Skeletal muscle satellite cell (primary cell): Measurements from ENCODE around the gene TLCD1.

Experiments
- H3K27me3 ChIP-seq: 2 replicates; pipeline ENCODE4 v1.7.0; 2013; ENCODE audit warnings: low read length; ENCODE audit not compliant: control insufficient read depth, insufficient read depth
- H3K36me3 ChIP-seq: 2 replicates; pipeline ENCODE4 v1.7.0; 2013; ENCODE audit warnings: mild to moderate bottlenecking, control low read depth, low read length; ENCODE audit not compliant: insufficient read depth
- H3K4me1 ChIP-seq: 2 replicates; pipeline ENCODE4 v1.7.0; 2013; ENCODE audit warnings: low read length; ENCODE audit not compliant: control insufficient read depth, insufficient read depth
- H3K4me2 ChIP-seq: 2 replicates; pipeline ENCODE4 v1.7.0; 2013; ENCODE audit warnings: mild to moderate bottlenecking, low read length
- H3K4me3 ChIP-seq: 2 replicates; pipeline ENCODE4 v1.7.0; 2013; ENCODE audit warnings: low read length
- H3K9ac ChIP-seq: 2 replicates; pipeline ENCODE4 v1.7.0; 2013; ENCODE audit warnings: mild to moderate bottlenecking, low read depth, low read length, moderate library complexity
- H3K9me3 ChIP-seq: replicated peaks from 2 replicates; pipeline ENCODE4 v1.7.0; 2013; ENCODE audit warnings: mild to moderate bottlenecking, control low read depth, low read length

The TLCD1 gene

DNA sequence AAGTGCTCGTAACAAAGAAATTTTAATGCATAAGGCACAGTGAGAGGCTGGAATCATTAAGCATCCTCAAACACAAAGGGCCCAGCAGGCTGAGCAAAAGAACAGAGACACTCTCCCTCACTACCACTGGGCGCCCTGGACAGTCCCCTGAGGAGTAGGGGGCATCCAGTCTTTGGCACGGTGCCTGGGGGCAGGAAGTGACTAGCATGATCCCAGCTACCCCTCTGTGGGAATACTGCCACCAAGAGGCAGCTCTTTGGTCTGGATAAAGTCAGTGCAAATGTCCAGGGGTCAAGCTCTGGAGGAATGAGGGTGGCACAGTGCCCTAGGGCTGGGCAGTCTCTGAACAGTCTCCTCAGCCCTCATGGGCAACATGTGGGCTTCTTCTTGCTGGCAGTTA, 11.8 kb downstream of the TLCD1 start:
- Histone ChIP-seq H3K9ac (no peak overlapping the region), H3K4me1 (peaks cover 42% of the 10 kb centered on the region), H3K4me3 (no peak overlapping the region), H3K36me3 (peaks cover 36% of the 10 kb centered on the region), H3K27me3 (no peaks in the 10 kb centered on the region), H3K4me2 (no peak overlapping the region), H3K9me3 (no peaks in the 10 kb centered on the region)

DNA sequence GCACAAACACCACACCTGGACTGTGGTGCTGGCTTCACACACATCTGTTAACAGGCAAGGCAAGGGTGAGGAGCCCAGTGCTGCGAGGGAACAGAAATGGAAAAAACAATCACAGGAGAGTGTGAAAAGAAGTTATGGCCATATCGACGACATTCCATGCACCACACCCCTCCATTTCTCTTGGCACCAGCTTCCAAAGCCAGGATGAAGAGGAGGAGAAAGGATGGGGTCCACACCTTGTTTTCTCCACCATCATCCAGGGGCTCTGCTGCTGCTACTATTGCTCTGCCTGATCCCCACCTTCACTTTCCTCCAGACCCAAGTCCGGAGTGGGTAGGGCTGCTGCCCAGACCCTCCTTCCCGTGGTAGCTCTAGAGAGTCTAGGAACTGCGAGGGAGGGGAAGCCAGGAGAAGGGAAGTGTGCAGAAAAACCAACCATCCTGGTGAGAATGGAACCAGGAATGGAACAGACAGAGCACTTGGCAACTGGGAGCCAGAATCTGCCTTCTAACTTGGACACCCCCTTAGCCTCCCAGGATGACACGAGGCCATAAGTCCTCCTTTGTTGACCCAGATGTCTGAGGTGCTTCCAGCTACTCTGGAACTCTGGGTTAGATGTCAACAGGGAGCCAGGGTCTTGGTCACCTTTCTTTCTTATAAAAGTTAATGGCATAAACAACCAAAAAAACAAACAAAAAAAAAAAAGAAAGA, 13.2 kb downstream of the TLCD1 start:
- no peak overlapping the region for H3K4me3 ChIP-seq

DNA sequence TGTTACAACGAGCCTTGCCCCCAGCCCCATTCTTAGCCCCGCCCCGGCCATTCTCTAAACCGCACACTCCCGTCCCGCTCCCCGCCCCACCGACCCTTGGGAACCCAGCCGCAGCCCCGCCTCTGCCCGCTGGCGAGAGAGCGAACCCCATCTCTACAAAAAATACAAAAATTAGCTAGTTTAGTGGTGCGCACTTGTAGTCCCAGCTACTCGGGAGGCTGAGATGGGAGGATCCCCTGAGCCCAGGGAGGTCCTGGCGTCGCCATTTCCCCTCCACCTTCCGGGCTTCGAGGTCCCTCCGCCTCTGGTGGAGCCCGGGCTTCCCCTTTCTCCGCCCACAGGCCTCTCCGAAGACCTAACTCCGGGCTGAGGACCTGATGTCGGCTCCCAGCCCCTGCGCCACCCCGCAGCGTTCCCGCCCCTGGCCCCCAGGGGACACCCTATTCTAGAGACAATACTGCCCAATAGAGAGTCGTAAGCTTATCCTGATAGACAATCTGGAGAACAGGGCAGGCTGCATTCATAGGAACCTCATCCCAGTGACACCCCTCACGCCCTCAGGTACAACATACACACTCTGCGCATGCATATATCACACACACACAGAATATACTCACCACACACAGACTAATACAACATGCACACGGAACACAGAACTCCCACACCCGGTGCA, 13.9 kb downstream of the TLCD1 start:
- H3K36me3 ChIP-seq = peaks cover 36% of the 10 kb centered on the region
- no peaks in the 10 kb centered on the region for H3K27me3 ChIP-seq
- H3K4me1 ChIP-seq = peaks cover 27% of the 10 kb centered on the region
- H3K4me2 ChIP-seq = peak overlapping the region; percentile 90
- H3K4me3 ChIP-seq = peak overlapping the region; percentile 71
- peak overlapping the region; percentile 85 for H3K9ac ChIP-seq
- no peaks in the 10 kb centered on the region for H3K9me3 ChIP-seq

More for the DNA sequence above, 13.2 kb downstream of the TLCD1 start:
- Histone ChIP-seq H3K36me3 (peaks cover 36% of the 10 kb centered on the region), H3K4me1 (peaks cover 27% of the 10 kb centered on the region), H3K4me2 (no peak overlapping the region), H3K27me3 (no peaks in the 10 kb centered on the region), H3K9me3 (no peaks in the 10 kb centered on the region), H3K9ac (no peak overlapping the region)

DNA sequence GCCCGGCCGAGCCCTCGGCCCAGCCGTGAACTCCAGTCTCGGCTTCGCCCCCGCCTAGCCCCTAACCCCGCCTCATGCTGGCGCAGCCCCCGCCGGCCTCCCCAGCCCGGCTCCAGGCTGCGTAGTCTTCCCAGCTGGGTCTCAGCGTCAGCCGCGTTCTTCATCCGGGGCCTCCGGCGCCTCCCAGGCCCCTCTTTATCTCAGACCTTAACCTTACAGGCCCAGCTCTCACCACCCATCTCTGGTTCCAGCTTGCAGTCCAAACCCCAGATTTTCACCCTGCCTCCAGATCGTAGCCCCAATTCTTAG, 14.4 kb downstream of the TLCD1 start, which contains the start of gene PROCA1:
Gene PROCA1, minus strand, starts transcription at position 166 of the 309 bp plus-strand sequence. CDS start 228 bp downstream, outside the sequence.
- H3K27me3 ChIP-seq = no peaks in the 10 kb centered on the region
- H3K36me3 ChIP-seq = peaks cover 36% of the 10 kb centered on the region
- H3K9me3 ChIP-seq = no peaks in the 10 kb centered on the region
- H3K4me1 ChIP-seq = peaks cover 27% of the 10 kb centered on the region
- peak within 1 kb of the TSS; percentile 71 for H3K4me3 ChIP-seq
- peak within 1 kb of the TSS; percentile 90 for H3K4me2 ChIP-seq
- H3K9ac ChIP-seq = peak within 1 kb of the TSS; percentile 85

DNA sequence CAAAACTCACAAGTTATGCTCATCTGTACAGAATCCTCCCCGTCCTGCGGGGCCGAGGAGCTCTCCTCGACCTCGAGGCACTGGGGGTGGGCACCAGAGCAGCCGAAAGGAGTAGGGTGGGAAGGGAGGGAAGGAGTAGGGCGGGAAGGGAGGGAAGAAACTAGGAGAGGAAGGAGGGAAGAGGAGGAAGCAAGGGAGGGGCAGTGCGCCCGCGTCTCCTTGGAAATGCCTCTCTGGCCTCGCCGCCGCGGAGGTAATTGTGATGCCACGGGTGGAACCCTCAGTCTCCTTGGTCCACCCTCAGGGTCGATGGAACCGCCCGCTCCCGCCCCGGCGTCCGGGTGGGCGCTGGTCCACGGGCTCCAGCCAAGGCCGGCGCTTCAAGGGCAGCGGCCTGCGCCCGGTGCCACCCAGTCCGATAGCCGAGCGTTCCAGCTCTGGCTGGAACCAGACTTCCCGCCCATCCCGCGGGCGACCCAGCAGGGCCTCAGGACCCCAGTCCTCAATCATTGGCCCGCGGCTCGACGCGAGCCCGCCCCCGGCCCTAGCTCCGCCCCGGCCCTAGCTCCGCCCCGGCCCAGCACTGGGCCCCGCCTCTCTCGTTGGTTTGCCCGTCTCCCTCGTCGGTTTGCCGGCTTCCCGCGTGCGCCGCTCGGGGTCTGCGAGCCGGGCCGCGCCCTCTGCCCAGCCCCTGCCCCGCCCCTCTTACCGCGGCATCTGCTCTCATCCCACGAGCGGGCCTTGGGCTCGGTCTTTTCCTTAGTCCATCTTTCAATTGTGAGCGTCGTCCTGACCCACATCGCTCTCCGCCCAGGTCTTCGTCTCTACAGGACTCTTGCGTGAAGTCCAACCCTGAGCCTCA, 14.9 kb downstream of the TLCD1 start:
- H3K9ac ChIP-seq = peak overlapping the region; percentile 85
- H3K36me3 ChIP-seq = peaks cover 39% of the 10 kb centered on the region
- H3K9me3 ChIP-seq = no peaks in the 10 kb centered on the region
- peak overlapping the region; percentile 90 for H3K4me2 ChIP-seq
- H3K4me3 ChIP-seq = peak overlapping the region; percentile 71
- no peaks in the 10 kb centered on the region for H3K27me3 ChIP-seq
- H3K4me1 ChIP-seq = peaks cover 21% of the 10 kb centered on the region

DNA sequence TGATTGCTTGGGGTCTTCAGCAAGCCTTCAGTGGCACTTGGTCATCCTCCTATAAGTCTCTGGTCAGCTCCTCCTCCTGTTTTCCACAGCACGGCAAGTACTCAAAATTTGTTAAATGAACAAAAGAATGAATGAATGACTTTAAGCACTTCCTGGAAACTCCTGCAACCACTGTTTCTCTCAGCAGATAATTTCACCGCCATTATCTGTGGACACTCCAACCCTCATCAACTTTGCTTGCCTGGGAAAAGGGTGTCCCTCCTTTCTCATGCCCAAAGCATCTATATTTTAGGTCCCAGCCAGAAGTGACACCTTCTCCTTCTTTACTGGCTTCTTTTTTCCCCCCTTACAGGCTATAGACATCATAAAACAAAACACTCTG, 18.7 kb downstream of the TLCD1 start:
- H3K27me3 ChIP-seq = no peaks in the 10 kb centered on the region
- H3K36me3 ChIP-seq = peaks cover 36% of the 10 kb centered on the region
- no peak overlapping the region for H3K4me3 ChIP-seq
- peaks cover 14% of the 10 kb centered on the region for H3K4me1 ChIP-seq
- H3K9me3 ChIP-seq = no peaks in the 10 kb centered on the region
- no peak overlapping the region for H3K4me2 ChIP-seq
- no peak overlapping the region for H3K9ac ChIP-seq

DNA sequence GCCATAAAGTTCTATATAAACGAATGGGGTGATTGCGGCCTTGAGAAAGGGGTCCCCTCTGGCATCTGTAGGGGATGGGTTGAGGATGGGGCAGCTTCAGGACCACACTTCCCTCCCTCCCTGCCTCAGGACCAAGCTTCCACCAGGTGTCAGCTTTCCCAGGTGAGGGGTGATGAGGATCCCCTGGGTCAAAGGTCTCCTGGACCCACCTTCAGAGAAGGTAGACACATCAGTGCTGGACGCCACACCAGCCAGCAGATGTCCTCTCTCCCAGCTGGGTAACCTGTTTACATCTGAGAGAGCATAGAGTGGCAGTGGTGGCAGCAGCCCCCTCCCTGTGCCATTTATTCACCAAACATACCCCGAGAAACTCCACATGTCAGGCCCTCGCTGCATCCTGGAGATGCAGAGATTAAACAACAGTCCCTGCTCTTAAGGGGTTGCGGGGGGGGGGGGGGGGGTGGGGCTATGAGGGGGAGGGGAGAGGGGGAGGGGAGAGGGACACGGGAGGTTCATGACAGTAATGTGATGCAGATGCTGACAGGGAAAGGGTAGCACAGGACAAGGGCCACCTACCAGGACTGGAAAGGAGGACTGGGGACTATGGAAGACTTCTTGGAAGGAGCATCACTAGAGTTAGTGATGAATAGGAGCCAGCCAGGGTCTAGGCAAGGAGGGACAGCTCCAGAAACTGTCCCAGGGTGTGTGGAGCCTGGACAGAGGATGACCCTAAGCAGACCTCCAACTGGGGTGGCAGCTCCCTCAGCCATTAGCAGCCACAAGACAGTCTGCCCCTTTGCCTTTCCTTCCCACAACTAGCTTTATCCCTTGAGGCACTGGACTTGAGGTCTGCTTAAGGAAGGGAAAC, 19.3 kb downstream of the TLCD1 start:
- H3K9me3 ChIP-seq = no peaks in the 10 kb centered on the region
- peaks cover 41% of the 10 kb centered on the region for H3K36me3 ChIP-seq
- H3K9ac ChIP-seq = no peak overlapping the region
- peaks cover 8% of the 10 kb centered on the region for H3K4me1 ChIP-seq
- H3K27me3 ChIP-seq = no peaks in the 10 kb centered on the region
- H3K4me3 ChIP-seq = no peak overlapping the region
- H3K4me2 ChIP-seq = no peak overlapping the region

DNA sequence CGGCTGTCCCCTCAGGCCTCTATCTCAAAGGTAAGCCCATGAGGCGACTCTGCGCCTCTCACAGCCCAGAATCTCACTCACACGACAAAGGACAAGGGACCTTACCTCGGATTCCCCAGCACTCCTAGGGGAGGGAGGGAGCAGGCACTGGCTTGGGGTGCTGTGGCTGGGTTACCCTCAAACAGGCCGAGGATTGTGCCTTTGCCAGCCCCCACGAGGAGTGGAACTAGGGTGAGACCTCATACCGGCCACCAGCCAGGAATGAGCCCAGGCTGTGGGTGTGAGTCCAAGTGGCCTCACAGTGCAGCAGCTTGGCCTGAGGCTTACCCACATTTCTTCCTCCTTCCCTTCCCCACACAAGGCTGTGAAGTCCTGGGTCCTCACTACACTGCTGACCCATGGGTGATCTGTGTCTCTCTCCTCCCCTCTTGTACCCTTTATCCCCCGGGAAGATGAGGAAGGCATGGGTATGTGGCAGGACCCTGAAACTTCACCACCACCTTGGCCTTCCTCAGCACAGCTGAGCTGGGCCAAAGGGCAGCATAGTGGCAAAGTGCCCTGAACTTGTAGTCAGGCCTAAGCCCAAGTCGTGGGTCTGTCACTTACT, 20.2 kb downstream of the TLCD1 start:
- no peaks in the 10 kb centered on the region for H3K9me3 ChIP-seq
- H3K9ac ChIP-seq = no peak overlapping the region
- H3K4me3 ChIP-seq = no peak overlapping the region
- peaks cover 5% of the 10 kb centered on the region for H3K4me1 ChIP-seq
- peaks cover 50% of the 10 kb centered on the region for H3K36me3 ChIP-seq
- no peak overlapping the region for H3K4me2 ChIP-seq
- no peaks in the 10 kb centered on the region for H3K27me3 ChIP-seq

DNA sequence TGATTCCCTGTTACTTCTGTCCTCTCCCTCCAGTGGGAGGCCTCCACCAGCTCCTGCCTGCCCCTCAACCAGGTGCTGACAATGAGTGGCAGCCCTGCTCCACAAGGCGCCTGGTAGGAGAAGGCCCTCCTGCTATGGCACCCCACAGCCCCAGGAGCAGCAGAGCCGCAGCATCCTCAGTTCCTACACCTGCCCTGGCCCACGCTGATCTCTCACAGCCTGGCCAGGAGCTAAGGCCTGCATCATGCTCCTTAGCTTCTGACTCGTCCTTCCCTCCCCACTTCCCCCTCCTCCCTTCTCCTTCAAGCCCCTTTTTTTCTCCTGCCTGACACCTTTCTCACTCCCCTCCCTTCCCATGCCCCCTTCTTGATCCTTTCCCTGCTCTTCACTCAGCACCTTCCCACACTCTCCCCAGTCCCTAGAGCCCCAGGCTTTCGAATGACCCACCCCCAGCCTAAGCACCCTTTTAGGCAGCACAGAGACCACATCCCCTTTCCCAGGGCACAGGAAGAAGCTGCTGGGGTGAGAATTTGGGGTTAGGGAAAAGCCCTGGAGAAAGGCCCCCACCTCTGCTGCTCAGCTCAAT, 20.9 kb downstream of the TLCD1 start:
- H3K36me3 ChIP-seq = peaks cover 56% of the 10 kb centered on the region
- no peaks in the 10 kb centered on the region for H3K27me3 ChIP-seq
- no peak overlapping the region for H3K4me2 ChIP-seq
- no peak overlapping the region for H3K4me3 ChIP-seq
- no peaks in the 10 kb centered on the region for H3K4me1 ChIP-seq
- H3K9me3 ChIP-seq = no peaks in the 10 kb centered on the region
- H3K9ac ChIP-seq = no peak overlapping the region

DNA sequence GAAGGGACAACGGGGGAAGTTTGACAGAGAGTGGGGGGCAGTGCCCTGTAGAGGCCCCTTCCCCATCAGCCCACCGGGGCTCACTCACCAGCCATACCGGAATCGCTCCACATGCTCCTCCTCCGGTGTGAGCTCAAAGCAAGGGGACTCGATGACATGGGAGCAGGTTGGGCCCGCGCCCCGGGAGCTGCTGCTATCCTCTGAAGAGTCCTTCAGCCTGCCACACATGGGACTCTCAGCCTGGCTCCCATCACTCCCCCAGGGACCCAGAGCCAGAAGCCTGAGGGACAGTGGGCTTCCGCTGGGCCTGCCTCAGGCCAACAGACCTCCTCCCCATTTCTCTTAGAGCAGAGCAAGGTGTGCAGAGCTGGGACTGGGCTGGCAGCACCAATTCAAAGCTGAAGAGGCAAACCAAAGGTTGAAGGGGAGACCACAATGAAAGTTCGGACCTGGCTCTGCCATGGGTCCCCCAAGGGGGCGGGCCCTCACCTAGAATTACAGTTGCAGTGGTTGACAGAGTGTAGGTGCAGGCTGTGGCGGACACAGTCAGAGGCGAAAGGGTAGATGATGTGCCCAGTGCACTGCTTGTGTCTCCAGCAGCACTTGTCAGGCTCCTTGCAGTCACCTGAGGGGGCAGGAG, 21.7 kb downstream of the TLCD1 start:
- no peaks in the 10 kb centered on the region for H3K27me3 ChIP-seq
- no peak overlapping the region for H3K4me2 ChIP-seq
- no peaks in the 10 kb centered on the region for H3K9me3 ChIP-seq
- peaks cover 65% of the 10 kb centered on the region for H3K36me3 ChIP-seq
- no peak overlapping the region for H3K4me3 ChIP-seq
- no peaks in the 10 kb centered on the region for H3K4me1 ChIP-seq
- H3K9ac ChIP-seq = no peak overlapping the region
